Neural progenitor cell (in vitro differentiated cells): ENCODE data around the gene BTBD9.

Source experiments
- CTCF ChIP-seq: fragments of 200-600 bp; sonication (generic); IDR thresholded peaks from 2 replicates; pipeline ENCODE4 v1.5.1; 2017; ENCODE audit warnings: antibody characterized with exemption, mild to moderate bottlenecking
- EZH2 ChIP-seq: fragments of 200-600 bp; sonication (generic); IDR thresholded peaks from 2 replicates; pipeline ENCODE4 v1.6.1; 2017; ENCODE audit warnings: antibody characterized with exemption, mild to moderate bottlenecking, moderate library complexity
- EZH2phosphoT487 ChIP-seq: fragments of 200-600 bp; sonication (generic); IDR thresholded peaks from 2 replicates; pipeline ENCODE4 v1.6.1; 2017; ENCODE audit warnings: antibody characterized with exemption

- TF ChIP-seq CTCF (no peak), EZH2 (no peak), EZH2phosphoT487 (no peak)
Measured at GRCh38 chr6:38644951-38645350, 5.2 kb upstream of the BTBD9 start.
